Ovary (tissue), 3 donors: ENCODE data around the gene HDLBP.

Source experiments
- EP300 ChIP-seq: sonication (generic); formaldehyde crosslinking; IDR thresholded peaks from one replicate; pipeline ENCODE4 v1.6.1; 2017; ENCODE audit warnings: antibody characterized with exemption
- POLR2A ChIP-seq: fragments of 450-650 bp; IDR thresholded peaks from one replicate; pipeline ENCODE4 v1.6.1; 2017; ENCODE audit warnings: antibody characterized with exemption, mild to moderate bottlenecking, moderate library complexity
- TF ChIP-seq, protein P1 (sequence below), 3 donors: fragments of 450-650 bp in 2 of 3; fragments of 200-600 bp in 1 of 3; IDR thresholded peaks; one replicate each; pipeline versions ENCODE4 v1.5.1 to v1.8.0; 2016 to 2022; ENCODE audit warnings: antibody characterized with exemption in 3 of 3, mild to moderate bottlenecking in 1 of 3
- donor health status: DM: no; HTN: no; CAD: no.

GRCh38 chr2:241177526-241178334, 137.7 kb downstream of the HDLBP start:
- TF ChIP-seq, protein P1, sequence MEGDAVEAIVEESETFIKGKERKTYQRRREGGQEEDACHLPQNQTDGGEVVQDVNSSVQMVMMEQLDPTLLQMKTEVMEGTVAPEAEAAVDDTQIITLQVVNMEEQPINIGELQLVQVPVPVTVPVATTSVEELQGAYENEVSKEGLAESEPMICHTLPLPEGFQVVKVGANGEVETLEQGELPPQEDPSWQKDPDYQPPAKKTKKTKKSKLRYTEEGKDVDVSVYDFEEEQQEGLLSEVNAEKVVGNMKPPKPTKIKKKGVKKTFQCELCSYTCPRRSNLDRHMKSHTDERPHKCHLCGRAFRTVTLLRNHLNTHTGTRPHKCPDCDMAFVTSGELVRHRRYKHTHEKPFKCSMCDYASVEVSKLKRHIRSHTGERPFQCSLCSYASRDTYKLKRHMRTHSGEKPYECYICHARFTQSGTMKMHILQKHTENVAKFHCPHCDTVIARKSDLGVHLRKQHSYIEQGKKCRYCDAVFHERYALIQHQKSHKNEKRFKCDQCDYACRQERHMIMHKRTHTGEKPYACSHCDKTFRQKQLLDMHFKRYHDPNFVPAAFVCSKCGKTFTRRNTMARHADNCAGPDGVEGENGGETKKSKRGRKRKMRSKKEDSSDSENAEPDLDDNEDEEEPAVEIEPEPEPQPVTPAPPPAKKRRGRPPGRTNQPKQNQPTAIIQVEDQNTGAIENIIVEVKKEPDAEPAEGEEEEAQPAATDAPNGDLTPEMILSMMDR (IDR thresholded peaks at IDR 0.05) = no peak
- TF ChIP-seq POLR2A (no peak), EP300 (no peak)
